ENCODE data around the gene SMIM3.
"Not testable (repeated sequence)": the region's sequence is repeated elsewhere in the genome, so short reads cannot be mapped to it uniquely, and the experiment has no call there.

SMIM3 gene
- total RNA-seq, result 9.4 to 27.9 reads per million in 2 donors

GRCh38 chr5:150778517-150779396, at the start of gene SMIM3:
SMIM3 (plus strand) TSS chr5:150778757; CDS start chr5:150795441, 16,684 bp downstream.
- DNase-seq, result peak; percentile 57

- no peak for DNase-seq
Observed at GRCh38 chr5:150729859-150730258, 48.7 kb upstream of the SMIM3 start.

- no peak for DNase-seq
Observed at GRCh38 chr5:150731669-150732242, 46.8 kb upstream of the SMIM3 start.

GRCh38 chr5:150734579-150735384, 43.8 kb upstream of the SMIM3 start:
- DNase-seq, result no peak

- DNase-seq, result no peak
Observed at GRCh38 chr5:150738862-150739261, 39.7 kb upstream of the SMIM3 start.

- no peak for DNase-seq
Observed at GRCh38 chr5:150740992-150741391, 37.6 kb upstream of the SMIM3 start.

- not testable (repeated sequence) for DNase-seq
Observed at GRCh38 chr5:150742455-150743141, 36.0 kb upstream of the SMIM3 start.

GRCh38 chr5:150743142-150743488, 35.4 kb upstream of the SMIM3 start:
- not testable (repeated sequence) for DNase-seq

GRCh38 chr5:150750469-150750868, 28.1 kb upstream of the SMIM3 start:
- DNase-seq, result no peak

GRCh38 chr5:150751096-150751891, 27.3 kb upstream of the SMIM3 start:
- no peak for DNase-seq

- DNase-seq, result no peak
Observed at GRCh38 chr5:150753463-150753862, 25.1 kb upstream of the SMIM3 start.

- no peak for DNase-seq
Observed at GRCh38 chr5:150753863-150754262, 24.7 kb upstream of the SMIM3 start.

GRCh38 chr5:150757087-150757649, 21.4 kb upstream of the SMIM3 start:
- no peak for DNase-seq

- DNase-seq, result no peak
Observed at GRCh38 chr5:150758203-150758530, 20.4 kb upstream of the SMIM3 start.

- DNase-seq, result peak; percentile 92
Observed at GRCh38 chr5:150758531-150759333, 19.8 kb upstream of the SMIM3 start, which contains the start of gene DCTN4. DCTN4 (minus strand) TSS chr5:150759017; CDS start chr5:150758993, 24 bp downstream.

GRCh38 chr5:150759334-150759583, 19.3 kb upstream of the SMIM3 start:
- no peak for DNase-seq

GRCh38 chr5:150762211-150762610, 16.3 kb upstream of the SMIM3 start:
- no peak for DNase-seq

- no peak for DNase-seq
Observed at GRCh38 chr5:150763023-150763769, 15.4 kb upstream of the SMIM3 start.

- DNase-seq, result no peak
Observed at GRCh38 chr5:150764530-150764929, 14.0 kb upstream of the SMIM3 start.
